ENCODE measurements around the gene MINDY4. TPM values are rescaled to one million over a fixed set of nuclear protein-coding genes. Genes with fewer than 3 reads are reported as not detected.

The MINDY4 gene
- total and polyA plus RNA-seq, 2 of the 4 experiments (the other 2 are of a cell fraction): 1.8 to 3.6 TPM

GRCh38 chr7:30829471-30829870 lies 58.3 kb downstream of the MINDY4 start:
- POLR2A ChIA-PET (ENCODE audit: unreplicated experiment): no interaction called here
- no peak overlapping the region for H3K27ac ChIP-seq (ENCODE audit: insufficient read depth, low read length)
- dilution Hi-C loops (cut with HindIII; ENCODE audit: low sequenced_read_pairs, unreplicated experiment) (no loop called here), in situ Hi-C loops (cut with MboI; ENCODE audit: low sequenced_read_pairs) (no loop called here), intact Hi-C loops (cut with micrococcal nuclease) (no loop called here)
- DNase-seq (no peak), ATAC-seq (ENCODE audit: low read depth) (no peak)
- H3K9me1 ChIP-seq (ENCODE audit: insufficient read depth, low read length): no peaks in the 10 kb centered on the region; the same call in 1 of the 2 replicates
- H3K9me3 ChIP-seq (ENCODE audit: control insufficient read depth, insufficient read depth, low read length): peaks cover 3% of the 10 kb centered on the region; the same call in 1 of the 2 replicates
- no peak overlapping the region for H2BK20ac ChIP-seq (ENCODE audit: low read depth, low read length)
- H4K20me1 ChIP-seq (ENCODE audit: insufficient read depth, low read length): no peaks in the 10 kb centered on the region
- H4K8ac ChIP-seq (ENCODE audit: low read depth in 2 of 2, low read length in 2 of 2): no peak overlapping the region
- H3K18ac ChIP-seq (ENCODE audit: low read depth, low read length): no peak overlapping the region
- no peak overlapping the region for H2AFZ ChIP-seq (replicated peaks; ENCODE audit: low read length, poor library complexity)
- BruUV-seq (replicated peaks): no TSS peak
- H2AK5ac ChIP-seq (ENCODE audit: low read depth, low read length): no peak overlapping the region
- CTCF ChIA-PET: no interaction called here
- no peak overlapping the region for H3K4me3 ChIP-seq (ENCODE audit: insufficient read depth, low read depth, low read length)
- no peak overlapping the region for H4K5ac ChIP-seq (ENCODE audit: low read depth, low read length)
- no peaks in the 10 kb centered on the region for H3K79me1 ChIP-seq (ENCODE audit: low read depth in 1 of 2, low read length in 2 of 2)
- H2AK9ac ChIP-seq (replicated peaks; ENCODE audit: low read depth, low read length, poor library complexity): no peak overlapping the region
- H3K36me3 ChIP-seq (ENCODE audit: control insufficient read depth, insufficient read depth, low read length): no peaks in the 10 kb centered on the region
- H3K4me1 ChIP-seq (ENCODE audit: control insufficient read depth, insufficient read depth, low read length): no peaks in the 10 kb centered on the region
- no peak overlapping the region for H3K23ac ChIP-seq (ENCODE audit: low read depth, low read length)
- H2BK15ac ChIP-seq (ENCODE audit: low read depth, low read length): no peak overlapping the region
- no peak overlapping the region for H3K9ac ChIP-seq (ENCODE audit: low read depth, low read length)
- no peak overlapping the region for H3K4ac ChIP-seq (ENCODE audit: low read depth, low read length)
- no peak overlapping the region for H2BK120ac ChIP-seq (ENCODE audit: low read depth, low read length)
- no peak overlapping the region for H3K56ac ChIP-seq (ENCODE audit: extremely low read depth, insufficient read depth, low read length)
- no peak overlapping the region for H4K91ac ChIP-seq (ENCODE audit: insufficient read depth, low read depth, low read length)
- H3K27me3 ChIP-seq (ENCODE audit: control insufficient read depth, insufficient read depth, low read length): no peaks in the 10 kb centered on the region; the same call in 1 of the 2 replicates
- H3K14ac ChIP-seq (replicated peaks; ENCODE audit: low read depth, low read length): no peak overlapping the region
- no peak overlapping the region for H2BK5ac ChIP-seq (ENCODE audit: low read depth, low read length, poor library complexity, severe bottlenecking)
- TF ChIP-seq RCOR1 (IDR thresholded peaks at IDR 0.05; ENCODE audit: insufficient replicate concordance, low read length) (no peak), MAFK (IDR thresholded peaks at IDR 0.05; ENCODE audit: low read depth, low read length) (no peak), POLR2A (IDR thresholded peaks at IDR 0.05; ENCODE audit: low read depth, low read length) (no peak), MXI1 (IDR thresholded peaks at IDR 0.05; ENCODE audit: borderline replicate concordance, low read depth, low read length) (no peak), BHLHE40 (IDR thresholded peaks at IDR 0.05; ENCODE audit: low read depth, low read length) (no peak), CTCF (conservative IDR thresholded peaks at IDR 0.05; ENCODE audit: low read depth, low read length) (no peak)
- TF ChIP-seq, protein P1, sequence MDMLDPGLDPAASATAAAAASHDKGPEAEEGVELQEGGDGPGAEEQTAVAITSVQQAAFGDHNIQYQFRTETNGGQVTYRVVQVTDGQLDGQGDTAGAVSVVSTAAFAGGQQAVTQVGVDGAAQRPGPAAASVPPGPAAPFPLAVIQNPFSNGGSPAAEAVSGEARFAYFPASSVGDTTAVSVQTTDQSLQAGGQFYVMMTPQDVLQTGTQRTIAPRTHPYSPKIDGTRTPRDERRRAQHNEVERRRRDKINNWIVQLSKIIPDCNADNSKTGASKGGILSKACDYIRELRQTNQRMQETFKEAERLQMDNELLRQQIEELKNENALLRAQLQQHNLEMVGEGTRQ (IDR thresholded peaks at IDR 0.05; ENCODE audit: low read depth, low read length): no peak
- TF ChIP-seq, protein P2, sequence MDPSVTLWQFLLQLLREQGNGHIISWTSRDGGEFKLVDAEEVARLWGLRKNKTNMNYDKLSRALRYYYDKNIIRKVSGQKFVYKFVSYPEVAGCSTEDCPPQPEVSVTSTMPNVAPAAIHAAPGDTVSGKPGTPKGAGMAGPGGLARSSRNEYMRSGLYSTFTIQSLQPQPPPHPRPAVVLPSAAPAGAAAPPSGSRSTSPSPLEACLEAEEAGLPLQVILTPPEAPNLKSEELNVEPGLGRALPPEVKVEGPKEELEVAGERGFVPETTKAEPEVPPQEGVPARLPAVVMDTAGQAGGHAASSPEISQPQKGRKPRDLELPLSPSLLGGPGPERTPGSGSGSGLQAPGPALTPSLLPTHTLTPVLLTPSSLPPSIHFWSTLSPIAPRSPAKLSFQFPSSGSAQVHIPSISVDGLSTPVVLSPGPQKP (IDR thresholded peaks at IDR 0.05; ENCODE audit: borderline replicate concordance, low read depth, low read length): no peak
- 100% methylated on average over 1 of the region's 2 CpGs; no CpG with 5 or more reads in 1 of the 2 experiments for WGBS, 2 experiments (ENCODE audit: extremely low coverage in 2 of 2, insufficient read length in 1 of 2)
- H3K4me2 ChIP-seq (ENCODE audit: low read depth, low read length): no peak overlapping the region

All from IMR-90 (cell line).